HCT116 (cell line): ENCODE results near the gene P2RX3. TPM values are rescaled to one million over a fixed set of nuclear protein-coding genes. Genes with fewer than 3 reads are reported as not detected.
A peak's percentile ranks its signal among the peaks of the same experiment; 100 is the strongest.

Source experiments
- ATAC-seq: fragments of 200-7000 bp; cut with Tn5 transposase; 2 replicates; pipeline ENCODE4 v1.9.1; 2020; ENCODE audit warnings: mild to moderate bottlenecking, moderate library complexity
- BruUV-seq: library from RNA; stranded (reverse); fragments of 400-500 nt; replicated peaks from 2 replicates; lab custom pipeline; 2021; lab: Mats Ljungman, UMichigan
- CTCF ChIA-PET: fragments of 300-600 bp; sonication (Branson Sonifier 250); formaldehyde crosslinking; loops from one replicate; lab custom pipeline; 2021; ENCODE audit warnings: antibody characterized with exemption; lab: Charles Lee
- POLR2A ChIA-PET: fragments of 300-600, 350-600 bp; sonication (Branson Sonifier 250); formaldehyde crosslinking; loops from one replicate; lab custom pipeline; 2021; ENCODE audit warnings: antibody characterized with exemption; lab: Charles Lee
- RAD21 ChIA-PET, 2 experiments: fragments of 300-600 bp; sonication (Branson Sonifier 250); formaldehyde crosslinking; loops; one replicate each; lab custom pipeline; 2023; ENCODE audit warnings: low total read pairs in 2 of 2; ENCODE audit not compliant: uncharacterized antibody in 2 of 2, unreplicated experiment in 2 of 2, low non-redundant PET in 1 of 2; lab: Charles Lee
- DNase-seq: peaks from one replicate; pipeline ENCODE4 v3.0.0-alpha.2; 2010; ENCODE audit warnings: low read depth, low spot score
- H2AFZ ChIP-seq: fragments of 200-600 bp; shearing (Covaris generic), sonication (generic); 2 replicates; pipeline ENCODE4 v1.6.1; 2017; ENCODE audit warnings: low read depth, mixed run types, mixed read lengths, antibody characterized with exemption, low read length; ENCODE audit not compliant: poor library complexity, severe bottlenecking
- H3K27ac ChIP-seq: 2 replicates; pipeline ENCODE4 v1.5.1; 2012; ENCODE audit warnings: low read depth, low read length
- H3K27me3 ChIP-seq: fragments of 200-600 bp; sonication (generic); 2 replicates; pipeline ENCODE4 v1.6.1; 2016; ENCODE audit warnings: mixed run types, low read length, mixed read lengths; ENCODE audit not compliant: insufficient read depth
- H3K36me3 ChIP-seq, 2 experiments: fragments of 200-500 bp in 1 of 2; fragments of 200-600 bp in 1 of 2; sonication (Bioruptor generic) in 1 of 2; sonication (generic) in 1 of 2; 2 replicates each; pipeline versions ENCODE4 v1.5.1 to v1.6.1; 2014 to 2016; ENCODE audit warnings: low read length in 2 of 2, inconsistent platforms in 1 of 2, mixed read lengths in 1 of 2, mixed run types in 1 of 2; ENCODE audit not compliant: insufficient read depth in 2 of 2, control insufficient read depth in 1 of 2
- H3K4me1 ChIP-seq, 2 experiments: fragments of 200-600 bp in 1 of 2; sonication (generic) in 1 of 2; 2 replicates each; pipeline versions ENCODE4 v1.5.1 to v1.6.1; 2012 to 2017; ENCODE audit warnings: low read length in 2 of 2, inconsistent platforms in 1 of 2, mild to moderate bottlenecking in 1 of 2, mixed read lengths in 1 of 2, mixed run types in 1 of 2, moderate library complexity in 1 of 2; ENCODE audit not compliant: insufficient read depth in 2 of 2, control insufficient read depth in 1 of 2
- H3K4me2 ChIP-seq: fragments of 200-600 bp; sonication (generic); 2 replicates; pipeline ENCODE4 v1.6.1; 2017; ENCODE audit warnings: mixed run types, low read length, mixed read lengths
- H3K4me3 ChIP-seq, 2 experiments: fragments of 200-600 bp in 1 of 2; sonication (generic) in 1 of 2; replicated peaks in 1 of 2; 2 replicates each; pipeline ENCODE4 v1.5.1; 2011 to 2016; ENCODE audit warnings: low read length in 2 of 2, control low read depth in 1 of 2, low read depth in 1 of 2, mild to moderate bottlenecking in 1 of 2, mixed read lengths in 1 of 2, mixed run types in 1 of 2
- H3K79me2 ChIP-seq: fragments of 200-600 bp; sonication (generic); 2 replicates; pipeline ENCODE4 v1.6.1; 2017; ENCODE audit warnings: mild to moderate bottlenecking, mixed run types, low read length, moderate library complexity, mixed read lengths; ENCODE audit not compliant: insufficient read depth
- H3K9ac ChIP-seq: fragments of 200-600 bp; sonication (generic); 2 replicates; pipeline ENCODE4 v1.6.1; 2016; ENCODE audit warnings: low read length, mixed read lengths
- H3K9me2 ChIP-seq: fragments of 200-600 bp; sonication (generic), shearing (Covaris generic); 2 replicates; pipeline ENCODE4 v1.6.1; 2017; ENCODE audit warnings: mixed run types, mild to moderate bottlenecking, moderate library complexity; ENCODE audit not compliant: insufficient read depth
- H3K9me3 ChIP-seq, 2 experiments: fragments of 200-500 bp in 1 of 2; fragments of 200-600 bp in 1 of 2; sonication (Bioruptor generic) in 1 of 2; sonication (generic) in 1 of 2; 2 replicates each; pipeline ENCODE4 v1.6.1; 2014 to 2017; ENCODE audit warnings: low read length in 2 of 2, mixed read lengths in 2 of 2, inconsistent platforms in 1 of 2, low read depth in 1 of 2, mild to moderate bottlenecking in 1 of 2, mixed run types in 1 of 2, moderate library complexity in 1 of 2; ENCODE audit not compliant: control insufficient read depth in 1 of 2, insufficient read depth in 1 of 2
- H4K20me1 ChIP-seq: fragments of 200-600 bp; sonication (generic), shearing (Covaris generic); 2 replicates; pipeline ENCODE4 v1.6.1; 2017; ENCODE audit warnings: mixed run types, mild to moderate bottlenecking, moderate library complexity; ENCODE audit not compliant: insufficient read depth
- EGR1 ChIP-seq: IDR thresholded peaks from 2 replicates; pipeline ENCODE4 v1.6.1; 2012; ENCODE audit warnings: low read depth
- ELF1 ChIP-seq: IDR thresholded peaks from 2 replicates; pipeline ENCODE4 v1.6.1; 2012; ENCODE audit warnings: low read depth, borderline replicate concordance
- EZH2phosphoT487 ChIP-seq: fragments of 200-600 bp; IDR thresholded peaks from 2 replicates; pipeline ENCODE4 v1.6.1; 2018; ENCODE audit warnings: antibody characterized with exemption, borderline replicate concordance
- FOSL1 ChIP-seq: IDR thresholded peaks from 2 replicates; pipeline ENCODE4 v1.6.1; 2012; ENCODE audit warnings: low read depth
- JUND ChIP-seq: IDR thresholded peaks from 2 replicates; pipeline ENCODE4 v1.6.1; 2012
- POLR2AphosphoS5 ChIP-seq: IDR thresholded peaks from 2 replicates; pipeline ENCODE4 v1.6.1; 2011; ENCODE audit warnings: mild to moderate bottlenecking, low read depth, low read length, moderate library complexity
- REST ChIP-seq: IDR thresholded peaks from 2 replicates; pipeline ENCODE4 v1.6.1; 2012; ENCODE audit warnings: low read depth
- SP1 ChIP-seq: IDR thresholded peaks from 2 replicates; pipeline ENCODE4 v1.6.1; 2012; ENCODE audit warnings: low read depth
- SRF ChIP-seq: IDR thresholded peaks from 2 replicates; pipeline ENCODE4 v1.6.1; 2012; ENCODE audit warnings: low read depth
- ZFX ChIP-seq: fragments of 450-650 bp; IDR thresholded peaks from 2 replicates; pipeline ENCODE4 v1.6.1; 2017
- intact Hi-C: fragments of 100-400 bp; cut with micrococcal nuclease; formaldehyde crosslinking; loops from 2 replicates; pipeline ENCODE4 v1.10.0; 2022
- total RNA-seq: library from RNA; stranded (reverse); gene quantifications from one replicate; pipeline ENCODE4 v1.2.1, GENCODE V29; 2021; ENCODE audit not compliant: unreplicated experiment

Gene P2RX3
- total RNA-seq, 1 experiment from 2014 or later: not detected

DNA sequence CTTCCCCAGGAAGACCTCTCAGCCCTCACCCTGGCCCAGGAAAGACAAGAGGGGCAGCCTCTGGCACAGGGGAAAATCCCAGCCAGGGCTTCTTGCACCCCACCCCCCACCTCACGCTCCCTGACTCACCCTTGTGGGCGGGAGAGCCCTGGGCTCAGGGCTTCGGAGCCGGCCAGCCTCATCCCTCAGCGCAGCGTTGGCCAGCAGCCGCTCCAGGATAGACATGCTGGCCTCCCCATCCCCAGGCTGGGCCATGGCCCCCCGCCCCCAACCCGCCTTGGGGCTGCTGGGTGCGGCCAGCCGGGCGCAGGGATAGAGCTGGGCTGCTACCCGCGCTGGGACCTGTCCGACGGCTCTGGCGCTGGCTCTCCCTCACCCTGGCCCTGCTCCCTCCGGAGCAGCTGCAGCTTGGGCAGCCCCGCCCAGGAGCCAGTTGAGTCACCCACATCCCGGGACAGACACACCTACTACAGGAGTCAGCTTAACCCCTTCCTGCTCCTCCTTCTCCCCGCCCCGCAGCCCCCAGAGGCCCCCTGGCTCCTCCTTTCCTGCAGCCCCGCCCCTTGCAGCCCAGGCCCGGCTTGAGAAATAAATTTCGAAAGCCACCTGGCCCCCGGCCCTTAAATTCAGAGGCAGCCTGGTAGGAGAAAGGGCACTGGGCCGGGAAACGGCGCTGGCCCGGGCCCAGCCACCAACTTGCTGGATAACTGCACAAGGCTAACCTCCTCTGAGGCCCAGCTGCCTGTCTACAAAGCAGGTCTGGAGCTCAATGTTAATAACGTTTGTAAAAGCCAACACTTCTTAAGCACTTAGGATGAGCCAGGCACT lies 26.8 kb upstream of the P2RX3 start:
- H3K9me2 ChIP-seq: no peaks in the 10 kb centered on the region
- intact Hi-C loops: no loop called here
- DNase-seq: peak; percentile 81
- H3K9me3 ChIP-seq: no peaks in the 10 kb centered on the region
- ATAC-seq: peak; percentile 99
- H3K36me3 ChIP-seq: peaks cover 15 to 18% of the 10 kb centered on the region in 2 experiments; a peak in 3 of 4 replicates
- RAD21 ChIA-PET: interaction anchor here in 1 of 2 experiments (1.5 kb wide), 1 partner anchor 11 kb away, joined by 6 read pairs; no protein-coding TSS in a partner anchor
- peak overlapping the region; percentile 65 for H3K9ac ChIP-seq
- H2AFZ ChIP-seq: no peak overlapping the region
- H3K79me2 ChIP-seq: 0 out of 2 replicates have a peak, but pooled peaks cover 4% of the 10 kb centered on the region
- no peaks in the 10 kb centered on the region for H4K20me1 ChIP-seq
- peak overlapping the region; percentile 91 for H3K4me2 ChIP-seq
- H3K4me3 ChIP-seq: peak overlapping the region; percentile 52 to 63
- BruUV-seq: no TSS peak
- H3K4me1 ChIP-seq: peaks cover 13 to 23% of the 10 kb centered on the region in 2 experiments
- CTCF ChIA-PET: interaction anchor here (1.6 to 1.7 kb wide), 2 partner anchors 11 to 182 kb away, joined by 3 to 13 read pairs; no protein-coding TSS in a partner anchor
- POLR2A ChIA-PET: interaction anchor here (0.6 to 4.7 kb wide), 4 partner anchors 12 to 44 kb away, joined by 3 to 42 read pairs (median 3); partner anchors contain the start of gene TNKS1BP1
- no peaks in the 10 kb centered on the region for H3K27me3 ChIP-seq
- H3K27ac ChIP-seq: peak overlapping the region; percentile 84
- peak; percentile 93 for TF ChIP-seq POLR2AphosphoS5
- 0 out of 2 replicates have a peak, but pooled peaks have one; percentile 52 for TF ChIP-seq EGR1
- TF ChIP-seq SP1: peak; percentile 72
- no peak for TF ChIP-seq ZFX
- peak; percentile 62 for TF ChIP-seq FOSL1
- TF ChIP-seq EZH2phosphoT487: no peak
- peak; percentile 55 for TF ChIP-seq JUND
- no peak for TF ChIP-seq REST
- no peak for TF ChIP-seq SRF
- no peak for TF ChIP-seq ELF1
